GM20000 (cell line): Measurements from ENCODE around the gene COASY.

Source experiments
- DNase-seq: peaks from one replicate; pipeline ENCODE4 v3.0.0; 2012; ENCODE audit warnings: low spot score
- TF ChIP-seq, protein P1 (sequence below): IDR thresholded peaks from 2 replicates; pipeline ENCODE4 v1.5.1; 2012; ENCODE audit warnings: mild to moderate bottlenecking, control low read depth; ENCODE audit errors: extremely low read depth, missing control alignments

The COASY gene

DNA sequence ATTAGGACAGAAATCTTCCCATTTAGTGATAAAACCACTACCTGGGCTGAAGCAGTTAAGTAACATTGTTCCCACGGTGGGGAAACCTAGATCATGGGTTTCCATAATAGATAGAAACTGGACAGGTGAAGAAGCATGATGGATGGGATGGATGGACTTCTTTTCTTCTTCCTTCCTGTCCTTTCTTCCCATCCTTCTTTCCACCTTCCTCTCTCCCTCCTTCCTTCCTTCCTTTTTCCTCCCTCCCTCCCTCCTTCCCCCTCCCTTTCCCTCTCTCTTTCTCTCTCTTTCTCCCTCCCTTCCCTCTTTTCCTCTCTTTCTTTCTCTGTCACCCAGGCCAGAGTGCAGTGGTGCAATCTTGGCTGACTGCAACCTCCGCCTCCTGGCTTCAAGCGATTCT, 12.5 kb downstream of the COASY start:
- no peak for DNase-seq
- TF ChIP-seq, protein P1, sequence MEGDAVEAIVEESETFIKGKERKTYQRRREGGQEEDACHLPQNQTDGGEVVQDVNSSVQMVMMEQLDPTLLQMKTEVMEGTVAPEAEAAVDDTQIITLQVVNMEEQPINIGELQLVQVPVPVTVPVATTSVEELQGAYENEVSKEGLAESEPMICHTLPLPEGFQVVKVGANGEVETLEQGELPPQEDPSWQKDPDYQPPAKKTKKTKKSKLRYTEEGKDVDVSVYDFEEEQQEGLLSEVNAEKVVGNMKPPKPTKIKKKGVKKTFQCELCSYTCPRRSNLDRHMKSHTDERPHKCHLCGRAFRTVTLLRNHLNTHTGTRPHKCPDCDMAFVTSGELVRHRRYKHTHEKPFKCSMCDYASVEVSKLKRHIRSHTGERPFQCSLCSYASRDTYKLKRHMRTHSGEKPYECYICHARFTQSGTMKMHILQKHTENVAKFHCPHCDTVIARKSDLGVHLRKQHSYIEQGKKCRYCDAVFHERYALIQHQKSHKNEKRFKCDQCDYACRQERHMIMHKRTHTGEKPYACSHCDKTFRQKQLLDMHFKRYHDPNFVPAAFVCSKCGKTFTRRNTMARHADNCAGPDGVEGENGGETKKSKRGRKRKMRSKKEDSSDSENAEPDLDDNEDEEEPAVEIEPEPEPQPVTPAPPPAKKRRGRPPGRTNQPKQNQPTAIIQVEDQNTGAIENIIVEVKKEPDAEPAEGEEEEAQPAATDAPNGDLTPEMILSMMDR: no peak

DNA sequence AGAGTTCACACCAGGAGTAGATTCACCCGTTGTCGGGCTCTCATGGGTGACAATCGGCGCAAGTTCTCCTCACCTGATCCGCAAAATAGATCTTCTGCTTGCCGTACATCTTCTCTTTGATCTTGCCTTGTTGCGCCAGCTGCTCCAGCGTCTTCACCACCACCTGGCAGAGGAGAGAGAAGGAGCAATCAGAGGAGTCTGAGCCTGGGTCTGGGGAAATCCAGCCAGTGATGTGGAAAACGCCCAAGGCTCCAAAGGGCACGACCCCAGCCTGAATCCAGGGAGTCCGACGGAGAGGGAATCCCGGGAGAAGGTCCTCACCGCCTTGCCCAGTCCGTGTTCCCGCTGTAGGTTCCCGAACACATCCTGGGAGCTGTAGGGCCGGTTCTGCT, 15.2 kb downstream of the COASY start:
- no peak for DNase-seq
- TF ChIP-seq, protein P1: no peak

DNA sequence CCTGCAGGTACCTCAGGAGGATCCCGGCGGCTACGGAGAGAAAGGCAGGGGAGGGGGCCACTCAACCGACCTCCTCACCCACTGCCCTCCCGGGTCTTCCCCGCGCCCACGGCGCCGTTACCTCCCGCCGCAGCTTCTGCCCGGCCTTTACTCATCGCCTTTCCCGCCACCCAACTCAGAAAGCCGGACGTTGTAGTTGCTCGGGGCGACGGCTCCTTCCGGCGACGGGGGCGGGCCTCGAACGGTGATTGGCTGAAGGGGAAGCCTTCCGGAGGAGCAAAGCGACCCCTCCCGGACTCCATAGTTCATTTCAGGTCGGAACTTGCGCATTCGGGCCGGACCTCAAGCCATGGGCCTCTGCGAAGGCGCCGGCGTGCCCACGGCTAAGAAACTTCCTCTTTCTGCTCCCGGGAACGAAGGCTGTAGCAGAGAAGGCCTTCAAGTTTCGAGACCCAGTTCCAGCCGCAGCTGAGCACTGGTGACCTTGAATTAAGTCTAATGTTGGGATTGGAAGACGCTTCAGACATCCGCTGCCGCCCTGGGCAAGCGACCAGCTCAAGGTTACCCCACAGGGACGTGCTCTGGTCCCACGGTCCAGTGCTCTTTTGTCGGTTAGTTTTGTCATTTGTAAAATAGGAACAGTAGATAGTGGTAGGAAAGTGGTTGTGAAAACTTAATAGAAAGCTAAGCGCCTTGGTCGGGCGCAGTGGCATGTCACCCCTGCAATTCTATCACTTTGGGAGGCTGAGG, 15.8 kb downstream of the COASY start, which contains the start of gene PSMC3IP:
Gene PSMC3IP (minus strand): TSS at position 198 of the 750 bp plus-strand sequence. CDS start 43 bp downstream, at position 155.
- TF ChIP-seq, protein P1: peak; percentile 19

DNA sequence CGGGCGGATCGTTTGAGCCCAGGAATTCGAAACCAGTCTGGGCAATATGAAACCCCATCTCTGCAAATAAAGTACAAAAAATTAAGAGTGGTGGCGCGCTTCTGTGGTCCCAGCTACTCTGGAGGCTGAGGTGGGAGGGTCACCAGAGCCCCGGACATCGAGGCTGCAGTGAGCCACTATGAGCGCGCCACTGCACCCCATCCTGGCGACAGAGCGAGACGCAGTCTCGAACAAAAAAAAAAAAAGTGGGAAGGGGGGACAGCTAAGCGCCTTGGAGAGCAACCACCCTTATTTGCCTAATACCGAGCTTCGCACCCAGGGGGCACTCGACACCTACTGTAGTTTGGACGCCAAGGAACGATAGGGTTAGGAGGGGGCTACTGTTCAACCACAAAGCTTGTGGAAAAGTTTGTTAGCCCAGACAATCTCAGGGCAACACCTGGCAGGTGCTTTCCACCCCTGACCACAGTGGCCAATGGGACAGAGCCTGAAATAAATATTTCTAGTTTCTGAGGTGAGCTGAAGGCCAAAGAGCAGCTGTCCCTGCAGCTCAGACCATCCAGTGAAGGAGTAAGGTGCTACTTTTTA, 16.4 kb downstream of the COASY start:
- peak; percentile 87 for DNase-seq
- TF ChIP-seq, protein P1: peak; percentile 82

More for the DNA sequence above, 15.8 kb downstream of the COASY start, which contains the start of gene PSMC3IP:
- DNase-seq: peak; percentile 95

DNA sequence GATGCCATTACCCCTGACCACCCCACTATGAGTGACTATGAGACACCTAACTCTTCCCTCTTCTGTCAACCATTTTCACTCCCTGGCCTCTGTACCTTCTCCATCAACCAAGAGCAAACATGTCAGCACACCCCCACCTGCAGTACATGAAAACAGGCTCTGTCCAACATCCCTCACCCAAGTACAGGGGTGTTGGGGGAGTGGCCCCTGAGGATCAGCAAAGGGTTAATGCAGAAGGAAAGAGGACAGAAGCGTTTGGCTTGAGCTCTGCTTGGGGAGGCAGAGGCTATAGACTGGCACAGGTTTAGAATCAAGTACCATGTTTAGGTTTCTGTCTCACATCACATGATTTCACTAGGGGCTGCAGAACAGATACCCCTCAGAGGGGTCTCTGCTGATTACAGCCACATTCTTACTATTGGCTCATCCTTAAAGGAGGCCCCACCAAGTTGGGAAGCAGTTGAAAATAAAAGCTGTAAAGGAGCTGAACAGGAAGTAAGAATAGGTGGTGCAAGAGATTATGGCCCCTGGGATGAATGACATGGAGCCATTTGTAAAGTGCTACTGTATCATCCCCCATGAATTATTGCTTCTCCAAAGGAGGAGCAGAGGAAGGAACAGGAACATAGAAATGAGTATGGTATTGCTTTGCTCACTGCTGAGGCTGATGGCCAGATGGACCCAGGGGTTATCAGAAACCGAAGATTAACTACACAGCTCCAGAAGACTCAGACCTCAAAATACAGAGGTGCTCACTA, 18.0 kb downstream of the COASY start:
- TF ChIP-seq, protein P1: no peak
- no peak for DNase-seq

DNA sequence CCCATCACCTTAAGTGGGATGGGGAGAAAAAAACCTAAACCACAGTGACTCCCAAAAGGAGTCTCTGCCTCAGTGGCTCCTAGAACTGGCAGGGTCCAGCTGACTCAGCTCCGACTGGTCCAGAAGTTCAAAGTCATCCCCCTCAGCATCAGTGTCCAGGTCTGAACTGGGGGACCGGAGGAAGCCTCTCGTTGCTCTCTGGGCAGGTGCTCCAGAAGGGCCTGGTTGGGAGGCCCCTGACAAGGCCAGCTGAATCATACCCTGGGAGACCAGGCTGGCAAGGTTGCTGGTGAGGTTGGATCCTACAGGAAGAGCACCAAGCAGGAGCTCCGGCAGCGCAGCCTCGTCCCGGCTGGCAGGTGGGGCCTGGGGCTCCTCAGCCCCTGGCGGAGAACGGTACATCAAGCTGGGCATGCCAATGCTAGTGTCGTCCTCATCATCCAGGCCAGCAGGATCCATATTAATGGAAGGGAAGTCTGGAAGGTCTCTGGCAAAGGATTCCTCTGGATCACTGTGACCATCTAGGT, 19.9 kb downstream of the COASY start:
- TF ChIP-seq, protein P1: no peak
- DNase-seq: no peak
